Esophagus mucosa (tissue), 1 donor: Measurements from ENCODE around the gene HACE1. TPM values are rescaled to one million over a fixed set of nuclear protein-coding genes. Genes with fewer than 3 reads are reported as not detected.
A peak's percentile ranks its signal among the peaks of the same experiment; 100 is the strongest.
"Not testable (repeated sequence)": the region's sequence is repeated elsewhere in the genome, so short reads cannot be mapped to it uniquely, and the experiment has no call there.

Experiments
- ATAC-seq: fragments of 200-7000 bp; cut with Tn5 transposase; one replicate; pipeline ENCODE4 v1.9.1; 2020
- total RNA-seq: library from RNA; stranded (reverse); gene quantifications from one replicate; pipeline ENCODE4 v1.2.4, GENCODE V29; 2023
- donor health status: DM: yes; HTN: yes; CAD: no.

Gene HACE1
- 9.0 TPM for total RNA-seq

GRCh38 chr6:104859225-104860146, at the start of gene HACE1:
Gene HACE1, minus strand, starts transcription at chr6:104859919. Its CDS starts 277 bp downstream, at chr6:104859642.
- ATAC-seq: peak; percentile 99

GRCh38 chr6:104908888-104909525, 49.3 kb upstream of the HACE1 start:
- no peak for ATAC-seq

- ATAC-seq: no peak
These were observed 48.5 kb upstream of the HACE1 start for GRCh38 chr6:104908031-104908887.

- not testable (repeated sequence) for ATAC-seq
These were observed 39.2 kb upstream of the HACE1 start for GRCh38 chr6:104898893-104899292.

- no peak for ATAC-seq
These were observed 37.2 kb upstream of the HACE1 start for GRCh38 chr6:104896914-104897313.

GRCh38 chr6:104888066-104888465, 28.3 kb upstream of the HACE1 start:
- no peak for ATAC-seq

GRCh38 chr6:104887350-104887749, 27.6 kb upstream of the HACE1 start:
- peak; percentile 71 for ATAC-seq

GRCh38 chr6:104885518-104886043, 25.9 kb upstream of the HACE1 start:
- ATAC-seq: no peak

- ATAC-seq: no peak
These were observed 25.3 kb upstream of the HACE1 start for GRCh38 chr6:104884867-104885517.

GRCh38 chr6:104881964-104882668, 22.4 kb upstream of the HACE1 start:
- ATAC-seq: no peak

- ATAC-seq: no peak
These were observed 2.7 kb upstream of the HACE1 start for GRCh38 chr6:104862456-104862855.

- peak; percentile 64 for ATAC-seq
These were observed 502 bp upstream of the HACE1 start for GRCh38 chr6:104860221-104860620.

GRCh38 chr6:104858642-104859041, 1.1 kb downstream of the HACE1 start:
- ATAC-seq: no peak

GRCh38 chr6:104855507-104855906, 4.2 kb downstream of the HACE1 start:
- no peak for ATAC-seq

GRCh38 chr6:104847721-104848120, 12.0 kb downstream of the HACE1 start:
- not testable (repeated sequence) for ATAC-seq

- no peak for ATAC-seq
These were observed 16.5 kb downstream of the HACE1 start for GRCh38 chr6:104843229-104843628.

- no peak for ATAC-seq
These were observed 22.6 kb downstream of the HACE1 start for GRCh38 chr6:104837158-104837557.

- ATAC-seq: not testable (repeated sequence)
These were observed 23.2 kb downstream of the HACE1 start for GRCh38 chr6:104836479-104837020.

GRCh38 chr6:104835782-104836181, 23.9 kb downstream of the HACE1 start:
- no peak for ATAC-seq

- no peak for ATAC-seq
These were observed 30.3 kb downstream of the HACE1 start for GRCh38 chr6:104829183-104829958.
